ENCODE measurements around the gene RNF41.

- TF ChIP-seq ZNF274 (IDR thresholded peaks at IDR 0.05; ENCODE audit: low read depth, low read length) (no peak), YY1 (IDR thresholded peaks at IDR 0.05; ENCODE audit: insufficient read depth, insufficient read length) (no peak)
Observed at GRCh38 chr12:56237552-56237951, 15.8 kb upstream of the RNF41 start.
